PC-9 (cell line): ENCODE results near the gene SFT2D3. TPM values are rescaled to one million over a fixed set of nuclear protein-coding genes. Genes with fewer than 3 reads are reported as not detected.

Experiments used
- BruUV-seq: library from RNA; stranded (reverse); fragments of 400-500 nt; replicated peaks from 2 replicates; lab custom pipeline; 2021; lab: Mats Ljungman, UMichigan
- CTCF ChIA-PET: fragments of 300-600 bp; sonication (Branson Sonifier 250); formaldehyde crosslinking; loops from one replicate; lab custom pipeline; 2022; ENCODE audit warnings: antibody characterized with exemption; lab: Charles Lee
- POLR2A ChIA-PET: fragments of 300-600 bp; sonication (Branson Sonifier 250); formaldehyde crosslinking; loops from one replicate; lab custom pipeline; 2022; ENCODE audit warnings: antibody characterized with exemption; ENCODE audit not compliant: unreplicated experiment; lab: Charles Lee
- DNase-seq, 2 experiments: peaks; one replicate each; pipeline versions ENCODE4 v3.0.0 to v3.0.0-alpha.2; 2015 to 2022; ENCODE audit warnings: mixed read lengths in 1 of 2
- H2AFZ ChIP-seq: fragments of 200-600 bp; sonication (generic); 2 replicates; pipeline ENCODE4 v1.8.1; 2017; ENCODE audit warnings: antibody characterized with exemption
- H3F3A ChIP-seq: fragments of 200-600 bp; sonication (generic); 2 replicates; pipeline ENCODE4 v1.8.1; 2017; ENCODE audit warnings: antibody characterized with exemption, mild to moderate bottlenecking, low read depth; ENCODE audit not compliant: insufficient read depth
- H3K27ac ChIP-seq: fragments of 200-600 bp; sonication (generic); 2 replicates; pipeline ENCODE4 v1.6.1; 2016; ENCODE audit warnings: mixed run types
- H3K27me3 ChIP-seq: fragments of 200-600 bp; sonication (generic); 2 replicates; pipeline ENCODE4 v1.6.1; 2016; ENCODE audit warnings: low read depth, mixed run types; ENCODE audit not compliant: insufficient read depth
- H3K36me3 ChIP-seq: fragments of 200-600 bp; sonication (generic); 2 replicates; pipeline ENCODE4 v1.6.1; 2016; ENCODE audit warnings: low read depth, mixed run types
- H3K4me1 ChIP-seq: fragments of 200-600 bp; sonication (generic); replicated peaks from 2 replicates; pipeline ENCODE4 v1.6.1; 2016; ENCODE audit warnings: mixed run types; ENCODE audit not compliant: insufficient read depth
- H3K4me2 ChIP-seq: fragments of 200-600 bp; sonication (generic); 2 replicates; pipeline ENCODE4 v1.6.1; 2017; ENCODE audit warnings: mixed run types
- H3K4me3 ChIP-seq: fragments of 200-600 bp; sonication (generic); 2 replicates; pipeline ENCODE4 v1.6.1; 2016; ENCODE audit warnings: mixed run types
- H3K79me2 ChIP-seq: fragments of 200-600 bp; sonication (generic); 2 replicates; pipeline ENCODE4 v1.6.1; 2017; ENCODE audit warnings: low read depth, mixed run types
- H3K9me2 ChIP-seq: fragments of 200-600 bp; sonication (generic); 2 replicates; pipeline ENCODE4 v1.8.1; 2017; ENCODE audit warnings: mild to moderate bottlenecking; ENCODE audit not compliant: insufficient read depth
- H3K9me3 ChIP-seq: fragments of 200-600 bp; sonication (generic); 2 replicates; pipeline ENCODE4 v1.8.1; 2016; ENCODE audit warnings: low read depth; ENCODE audit not compliant: insufficient read depth
- H4K20me1 ChIP-seq: fragments of 200-600 bp; sonication (generic); 2 replicates; pipeline ENCODE4 v1.8.1; 2017; ENCODE audit not compliant: insufficient read depth
- CTCF ChIP-seq: fragments of 200-600 bp; sonication (generic); conservative IDR thresholded peaks from 2 replicates; pipeline ENCODE4 v1.6.1; 2017; ENCODE audit warnings: mixed run types, antibody characterized with exemption, mild to moderate bottlenecking, moderate library complexity
- EZH2 ChIP-seq: fragments of 200-600 bp; sonication (generic); IDR thresholded peaks from 2 replicates; pipeline ENCODE4 v1.8.0; 2017; ENCODE audit warnings: antibody characterized with exemption, low read depth
- intact Hi-C: fragments of 100-400 bp; cut with micrococcal nuclease; formaldehyde crosslinking; loops from one replicate; pipeline ENCODE4 v1.10.0; 2022; ENCODE audit not compliant: unreplicated experiment
- total RNA-seq: library from RNA; stranded (reverse); gene quantifications from 2 replicates; pipeline ENCODE4 v1.2.3, GENCODE V29; 2021

Gene SFT2D3
- total RNA-seq, 1 experiment from 2014 or later = 7.3 TPM

GRCh38 chr2:127681976-127682857, 19.1 kb upstream of the SFT2D3 start:
- peaks cover 20% of the 10 kb centered on the region for H3K27me3 ChIP-seq
- H3K4me3 ChIP-seq = no peak overlapping the region
- no peaks in the 10 kb centered on the region for H3F3A ChIP-seq
- no peak overlapping the region for H3K4me2 ChIP-seq
- ChIA-PET POLR2A (no interaction called here), CTCF (no interaction called here)
- no peaks in the 10 kb centered on the region for H3K36me3 ChIP-seq
- no peaks in the 10 kb centered on the region for H3K9me3 ChIP-seq
- no peak overlapping the region for H2AFZ ChIP-seq
- intact Hi-C loops = no loop called here
- DNase-seq = no peak
- H3K9me2 ChIP-seq = no peaks in the 10 kb centered on the region
- H3K79me2 ChIP-seq = no peaks in the 10 kb centered on the region
- no TSS peak for BruUV-seq
- H3K4me1 ChIP-seq = no peaks in the 10 kb centered on the region
- no peaks in the 10 kb centered on the region for H4K20me1 ChIP-seq
- no peak for TF ChIP-seq EZH2
- TF ChIP-seq CTCF = no peak
- H3K27ac ChIP-seq = no peak overlapping the region

GRCh38 chr2:127683056-127683455, 18.2 kb upstream of the SFT2D3 start:
- H2AFZ ChIP-seq = no peak overlapping the region
- no peaks in the 10 kb centered on the region for H3F3A ChIP-seq
- H3K4me3 ChIP-seq = no peak overlapping the region
- ChIA-PET CTCF (no interaction called here), POLR2A (no interaction called here)
- no peaks in the 10 kb centered on the region for H3K36me3 ChIP-seq
- H3K4me2 ChIP-seq = no peak overlapping the region
- intact Hi-C loops = no loop called here
- BruUV-seq = no TSS peak
- no peaks in the 10 kb centered on the region for H3K4me1 ChIP-seq
- no peak overlapping the region for H3K27ac ChIP-seq
- no peak for TF ChIP-seq CTCF
- no peak for TF ChIP-seq EZH2
- no peaks in the 10 kb centered on the region for H3K9me3 ChIP-seq
- H3K9me2 ChIP-seq = no peaks in the 10 kb centered on the region
- no peaks in the 10 kb centered on the region for H3K79me2 ChIP-seq
- DNase-seq = no peak
- H3K27me3 ChIP-seq = peaks cover 11% of the 10 kb centered on the region
- no peaks in the 10 kb centered on the region for H4K20me1 ChIP-seq

GRCh38 chr2:127683757-127684156, 17.5 kb upstream of the SFT2D3 start:
- ChIA-PET CTCF (no interaction called here), POLR2A (no interaction called here)
- no TSS peak for BruUV-seq
- no peaks in the 10 kb centered on the region for H3K79me2 ChIP-seq
- no peaks in the 10 kb centered on the region for H3K36me3 ChIP-seq
- H3K4me1 ChIP-seq = no peaks in the 10 kb centered on the region
- intact Hi-C loops = no loop called here
- no peaks in the 10 kb centered on the region for H3K9me2 ChIP-seq
- TF ChIP-seq EZH2 = no peak
- no peak for TF ChIP-seq CTCF
- DNase-seq = no peak
- H3K9me3 ChIP-seq = no peaks in the 10 kb centered on the region; the same call in 1 of the 2 replicates
- no peaks in the 10 kb centered on the region for H3F3A ChIP-seq
- no peak overlapping the region for H3K4me2 ChIP-seq
- no peak overlapping the region for H3K27ac ChIP-seq
- H3K4me3 ChIP-seq = no peak overlapping the region
- H4K20me1 ChIP-seq = no peaks in the 10 kb centered on the region
- H3K27me3 ChIP-seq = peaks cover 4% of the 10 kb centered on the region
- no peak overlapping the region for H2AFZ ChIP-seq
